Left lung (tissue), 10 donors: ENCODE results near the gene ABHD13. TPM values are rescaled to one million over a fixed set of nuclear protein-coding genes. Genes with fewer than 3 reads are reported as not detected.

Source experiments
- ATAC-seq: fragments of 200-7000 bp; cut with Tn5 transposase; one replicate; pipeline ENCODE4 v1.9.1; 2020; ENCODE audit warnings: moderate library complexity
- DNase-seq, 4 donors: peaks; one replicate each; pipeline ENCODE4 v3.0.0-alpha.2; 2013 to 2020
- H3K27ac ChIP-seq, 2 donors: fragments of 200-600 bp; sonication (generic) in 1 of 2; one replicate each; pipeline versions ENCODE4 v1.5.0 to v1.8.0; 2020 to 2021
- H3K27me3 ChIP-seq, 2 donors: fragments of 200-600 bp; sonication (generic) in 1 of 2; one replicate each; pipeline versions ENCODE4 v1.5.0 to v1.8.0; 2020 to 2021
- H3K36me3 ChIP-seq, 2 donors: fragments of 200-600 bp; sonication (generic) in 1 of 2; one replicate each; pipeline versions ENCODE4 v1.5.0 to v1.8.0; 2020 to 2021
- H3K4me1 ChIP-seq, 2 donors: fragments of 200-600 bp; one replicate each; pipeline ENCODE4 v1.8.0; 2021
- H3K4me3 ChIP-seq, 2 donors: fragments of 200-600 bp; sonication (generic) in 1 of 2; one replicate each; pipeline versions ENCODE4 v1.5.0 to v1.8.0; 2020 to 2021; ENCODE audit warnings: mild to moderate bottlenecking in 1 of 2
- H3K9me3 ChIP-seq, 2 donors: fragments of 200-600 bp; sonication (generic) in 1 of 2; one replicate each; pipeline versions ENCODE4 v1.5.0 to v1.8.0; 2020 to 2021
- CTCF ChIP-seq, 2 donors: fragments of 200-600 bp; sonication (generic) in 1 of 2; IDR thresholded peaks; one replicate each; pipeline versions ENCODE4 v1.5.0 to v1.8.0; 2021; ENCODE audit warnings: antibody characterized with exemption in 2 of 2
- intact Hi-C, 2 donors: fragments of 100-400 bp; cut with DNase I; formaldehyde crosslinking; loops; one replicate each; pipeline versions ENCODE4 v1.11.2 to v1.14.2; 2022
- polyA plus RNA-seq, 6 donors: library from polyadenylated mRNA; unstranded; fragments of 120-200 nt; gene quantifications; one replicate each; pipeline ENCODE4 v1.2.1, GENCODE V29; 2013; ENCODE audit not compliant: insufficient read length in 6 of 6
- total RNA-seq, 2 donors: library from RNA; stranded (reverse); fragmentation: NEBNext Ultra II Directional; extraction: Animal tissue kit (Norgen Biotek cat#: 25700); gene quantifications; one replicate each; pipeline ENCODE4 v1.2.1, GENCODE V29; 2021
- donor health status: DM: no; HTN: yes; CAD: no.
- donor health status: DM: no; HTN: no; CAD: no.

The ABHD13 gene
- total and polyA plus RNA-seq, 8 donors, result 9.7 to 15.5 (median 13.4) TPM

DNA sequence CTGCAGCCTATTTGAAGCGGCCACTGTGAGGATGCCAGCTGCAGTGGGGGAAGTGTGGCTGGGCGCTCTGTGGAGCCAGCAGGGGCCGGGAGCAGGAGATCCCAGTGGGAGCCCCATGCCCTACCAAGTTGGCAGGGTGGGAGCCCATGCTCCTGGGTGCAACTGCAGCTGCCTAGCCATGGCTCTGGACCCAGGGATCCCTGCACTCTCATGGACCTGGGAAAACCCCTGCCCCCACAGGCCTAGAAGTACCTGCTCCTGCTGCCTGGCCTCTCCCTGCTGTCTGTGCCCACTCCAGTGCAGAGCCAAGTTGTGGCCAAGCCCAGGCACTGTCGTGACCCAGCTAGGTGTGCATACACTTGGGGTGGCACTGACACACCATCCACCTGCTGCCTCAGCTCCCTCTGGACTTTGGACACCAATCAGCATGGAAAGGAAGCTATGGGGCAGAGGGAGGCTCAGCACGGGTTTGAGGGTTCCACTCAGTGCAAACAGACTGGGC lies 23.7 kb upstream of the ABHD13 start:
- ATAC-seq (no peak), DNase-seq (peak in 1 of 4 donors; percentile 65)
- Histone ChIP-seq H3K27ac (no peak overlapping the region), H3K4me3 (no peak overlapping the region), H3K36me3 (no peaks in the 10 kb centered on the region), H3K9me3 (peaks cover 0 to 23% of the 10 kb centered on the region in 2 donors), H3K27me3 (no peaks in the 10 kb centered on the region), H3K4me1 (no peaks in the 10 kb centered on the region)
- intact Hi-C loops, result no loop called here
- TF ChIP-seq CTCF (IDR thresholded peaks at IDR 0.05), result no peak

DNA sequence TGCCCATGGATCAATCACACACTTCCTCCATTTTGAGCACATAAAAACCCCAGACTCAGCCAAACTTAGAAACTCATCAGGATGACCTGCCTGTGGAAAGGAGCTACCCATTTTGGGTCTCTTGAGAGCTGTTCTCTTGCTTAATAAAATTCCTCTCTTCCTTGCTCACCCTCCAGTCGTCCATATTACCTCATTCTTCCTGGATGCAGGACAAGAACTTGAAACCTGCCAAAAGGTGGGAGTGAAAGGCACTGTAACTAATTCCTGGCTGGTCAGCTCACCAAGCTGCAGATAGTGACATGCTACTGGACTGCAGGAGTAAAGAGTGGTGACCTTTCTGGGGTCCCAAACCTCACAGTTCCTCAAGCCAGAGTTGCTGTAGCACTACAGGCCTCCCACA lies 23.0 kb upstream of the ABHD13 start:
- Histone ChIP-seq H3K4me1 (no peaks in the 10 kb centered on the region), H3K27me3 (no peaks in the 10 kb centered on the region), H3K9me3 (peaks cover 0 to 23% of the 10 kb centered on the region in 2 donors), H3K36me3 (no peaks in the 10 kb centered on the region), H3K27ac (no peak overlapping the region), H3K4me3 (no peak overlapping the region)
- intact Hi-C loops, result no loop called here
- no peak for TF ChIP-seq CTCF (IDR thresholded peaks at IDR 0.05)
- DNase-seq (no peak), ATAC-seq (no peak)

DNA sequence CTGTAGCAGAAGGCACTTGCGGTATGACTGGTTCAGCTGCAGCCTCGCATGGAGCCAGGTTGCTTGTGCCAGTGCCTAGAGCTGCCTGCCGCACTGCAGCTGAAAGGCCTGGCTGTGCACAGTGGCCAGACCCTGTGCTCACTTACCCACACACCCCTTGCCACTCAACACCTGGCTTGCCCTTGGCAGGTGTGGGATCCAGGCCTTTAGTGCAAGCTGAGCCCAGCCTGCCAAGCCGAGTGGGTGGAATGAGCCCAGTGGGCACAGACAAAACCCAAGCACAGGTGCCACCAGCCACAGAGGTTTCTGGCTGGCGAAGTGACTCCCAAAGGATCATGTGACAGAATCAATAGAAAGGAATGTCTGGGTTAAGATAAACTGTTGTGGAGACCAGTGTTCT lies 22.3 kb upstream of the ABHD13 start:
- no peaks in the 10 kb centered on the region for H3K36me3 ChIP-seq
- H3K4me3 ChIP-seq, result no peak overlapping the region
- intact Hi-C loops, result no loop called here
- H3K27me3 ChIP-seq, result no peaks in the 10 kb centered on the region
- DNase-seq (peak in 1 of 4 donors; percentile 41), ATAC-seq (no peak)
- no peaks in the 10 kb centered on the region for H3K4me1 ChIP-seq
- H3K9me3 ChIP-seq, result peaks cover 0 to 23% of the 10 kb centered on the region in 2 donors
- no peak overlapping the region for H3K27ac ChIP-seq
- no peak for TF ChIP-seq CTCF (IDR thresholded peaks at IDR 0.05)

DNA sequence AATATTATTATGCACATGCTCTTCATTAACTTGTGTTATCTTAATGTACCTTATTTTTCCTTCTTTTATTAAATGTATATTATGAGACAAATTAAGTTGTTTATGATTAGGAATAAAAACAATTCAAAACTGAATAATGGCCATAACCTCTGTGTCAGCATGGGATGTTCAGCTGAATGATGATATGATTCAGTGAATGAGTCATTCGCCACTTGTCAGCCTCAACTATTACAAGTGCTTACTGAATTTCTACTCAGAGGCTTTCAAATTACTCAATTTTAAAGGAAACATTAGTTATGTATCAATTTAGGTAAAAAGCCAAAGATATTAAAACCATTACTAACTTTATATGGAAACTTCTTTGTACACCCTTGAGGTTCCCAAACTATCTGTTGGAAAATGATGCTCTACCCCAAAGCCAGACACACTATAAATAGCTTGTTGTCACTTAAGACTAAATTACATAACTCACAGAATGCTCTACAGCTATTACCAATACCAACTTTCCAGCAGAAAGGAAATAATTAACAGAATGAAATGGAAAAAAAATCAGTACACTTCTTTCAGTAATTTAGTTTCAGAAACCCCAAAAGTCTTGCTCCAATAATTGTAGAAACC lies 17.3 kb upstream of the ABHD13 start:
- Histone ChIP-seq H3K36me3 (no peaks in the 10 kb centered on the region), H3K27ac (no peak overlapping the region), H3K4me3 (no peak overlapping the region), H3K27me3 (no peaks in the 10 kb centered on the region), H3K4me1 (no peaks in the 10 kb centered on the region), H3K9me3 (peaks cover 0 to 3% of the 10 kb centered on the region in 2 donors)
- intact Hi-C loops, result no loop called here
- ATAC-seq (peak; percentile 35), DNase-seq (no peak)
- TF ChIP-seq CTCF (IDR thresholded peaks at IDR 0.05), result no peak

DNA sequence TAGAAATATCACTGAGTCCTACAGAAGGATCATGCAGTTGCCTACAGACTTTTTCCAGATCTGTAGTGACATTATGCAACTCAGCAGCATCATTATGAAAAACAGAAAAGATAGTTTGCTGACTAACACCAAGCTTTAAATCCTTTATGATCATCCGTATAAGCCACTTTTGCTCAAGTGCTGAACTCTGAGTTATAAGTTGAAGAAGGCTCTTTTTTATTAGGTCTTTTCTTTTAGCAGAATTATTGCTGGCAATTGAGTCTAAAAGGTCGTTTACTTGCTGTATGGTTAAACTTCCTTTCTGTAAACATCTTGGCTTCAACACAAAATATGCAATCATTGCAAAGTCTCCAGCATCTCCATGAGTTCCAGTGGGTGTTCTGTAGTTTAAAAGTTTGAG lies 7.6 kb upstream of the ABHD13 start:
- H3K36me3 ChIP-seq, result peaks cover 0 to 20% of the 10 kb centered on the region in 2 donors
- no peak for TF ChIP-seq CTCF (IDR thresholded peaks at IDR 0.05)
- no peak for ATAC-seq
- peaks cover 0 to 15% of the 10 kb centered on the region in 2 donors for H3K4me1 ChIP-seq
- no peak for DNase-seq
- intact Hi-C loops, result no loop called here
- H3K27ac ChIP-seq, result no peak overlapping the region
- no peak overlapping the region for H3K4me3 ChIP-seq
- no peaks in the 10 kb centered on the region for H3K27me3 ChIP-seq
- peaks cover 0 to 4% of the 10 kb centered on the region in 2 donors for H3K9me3 ChIP-seq
